OCI-LY3 (cell line): ENCODE data around the gene ANXA5.

ENCODE experiments used
- CTCF ChIP-seq: fragments of 200-600, 300-600 bp; sonication (generic); IDR thresholded peaks from 2 replicates; pipeline ENCODE4 v1.5.1; 2014; ENCODE audit warnings: antibody characterized with exemption, low read length, low read depth
- EZH2phosphoT487 ChIP-seq: fragments of 200-600 bp; shearing (Covaris generic); IDR thresholded peaks from 2 replicates; pipeline ENCODE4 v1.6.1; 2018; ENCODE audit warnings: antibody characterized with exemption, mixed run types, low read depth

- no peak for TF ChIP-seq CTCF
- no peak for TF ChIP-seq EZH2phosphoT487
These were observed 8.7 kb upstream of the ANXA5 start for GRCh38 chr4:121705521-121705920.
